Prostate gland (tissue), 2 donors: ENCODE data around the gene RWDD3.

Experiments
- POLR2A ChIP-seq: fragments of 450-650 bp; IDR thresholded peaks from one replicate; pipeline ENCODE4 v1.6.1; 2016; ENCODE audit warnings: antibody characterized with exemption, mild to moderate bottlenecking
- TF ChIP-seq, protein P1 (sequence below), 4 experiments: fragments of 200-600 bp in 2 of 4; fragments of 450-650 bp in 2 of 4; sonication (generic) in 2 of 4; IDR thresholded peaks; 1 replicate in 3 of 4; 2 replicates in 1 of 4; pipeline ENCODE4 v1.5.1; 2016 to 2019; ENCODE audit warnings: antibody characterized with exemption in 4 of 4, mild to moderate bottlenecking in 2 of 4, moderate library complexity in 2 of 4

DNA sequence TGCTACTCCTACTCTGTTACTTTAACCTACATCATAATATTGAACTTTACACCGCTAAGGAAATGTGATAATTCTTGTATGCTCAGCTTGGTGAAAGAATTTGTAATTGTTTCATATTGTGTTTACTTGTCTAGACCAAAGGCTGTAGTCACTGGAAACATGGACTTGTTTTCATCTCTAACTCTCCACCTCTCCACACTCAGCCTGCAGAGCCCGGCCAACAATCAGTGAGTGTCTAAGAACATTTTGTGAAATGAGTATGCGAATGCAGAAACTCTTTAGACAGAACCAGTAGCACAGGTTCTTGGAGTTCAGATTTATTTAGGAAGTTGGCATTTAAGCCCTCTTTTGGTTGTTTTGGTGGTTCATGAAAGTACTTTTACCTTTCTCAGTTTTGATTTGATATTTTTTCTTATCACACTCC, 3.2 kb upstream of the RWDD3 start:
- TF ChIP-seq, protein P1, sequence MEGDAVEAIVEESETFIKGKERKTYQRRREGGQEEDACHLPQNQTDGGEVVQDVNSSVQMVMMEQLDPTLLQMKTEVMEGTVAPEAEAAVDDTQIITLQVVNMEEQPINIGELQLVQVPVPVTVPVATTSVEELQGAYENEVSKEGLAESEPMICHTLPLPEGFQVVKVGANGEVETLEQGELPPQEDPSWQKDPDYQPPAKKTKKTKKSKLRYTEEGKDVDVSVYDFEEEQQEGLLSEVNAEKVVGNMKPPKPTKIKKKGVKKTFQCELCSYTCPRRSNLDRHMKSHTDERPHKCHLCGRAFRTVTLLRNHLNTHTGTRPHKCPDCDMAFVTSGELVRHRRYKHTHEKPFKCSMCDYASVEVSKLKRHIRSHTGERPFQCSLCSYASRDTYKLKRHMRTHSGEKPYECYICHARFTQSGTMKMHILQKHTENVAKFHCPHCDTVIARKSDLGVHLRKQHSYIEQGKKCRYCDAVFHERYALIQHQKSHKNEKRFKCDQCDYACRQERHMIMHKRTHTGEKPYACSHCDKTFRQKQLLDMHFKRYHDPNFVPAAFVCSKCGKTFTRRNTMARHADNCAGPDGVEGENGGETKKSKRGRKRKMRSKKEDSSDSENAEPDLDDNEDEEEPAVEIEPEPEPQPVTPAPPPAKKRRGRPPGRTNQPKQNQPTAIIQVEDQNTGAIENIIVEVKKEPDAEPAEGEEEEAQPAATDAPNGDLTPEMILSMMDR (IDR thresholded peaks at IDR 0.05), result no peak
- TF ChIP-seq POLR2A, result no peak
